Bronchial epithelial cell (primary cell): ENCODE data around the gene CD22. TPM values are rescaled to one million over a fixed set of nuclear protein-coding genes. Genes with fewer than 3 reads are reported as not detected.

Experiments used
- DNase-seq: peaks from one replicate; pipeline ENCODE4 v3.0.0-alpha.2; 2010; ENCODE audit warnings: low read depth
- FAIRE-seq: peaks from 2 replicates; lab custom pipeline; 2011; peaks lifted over from hg19 to GRCh38; lab: Jason Lieb, UNC
- H3K27me3 ChIP-seq: 2 replicates; pipeline ENCODE4 v1.5.1; 2011; ENCODE audit warnings: low read length; ENCODE audit not compliant: control insufficient read depth, insufficient read depth
- H3K36me3 ChIP-seq: 2 replicates; pipeline ENCODE4 v1.5.1; 2011; ENCODE audit warnings: low read length; ENCODE audit not compliant: control insufficient read depth, insufficient read depth
- H3K4me3 ChIP-seq: 2 replicates; pipeline ENCODE4 v1.5.1; 2011; ENCODE audit warnings: mild to moderate bottlenecking, low read depth, low read length, control low read depth
- CTCF ChIP-seq: IDR thresholded peaks from 2 replicates; pipeline ENCODE4 v1.5.1; 2011; ENCODE audit warnings: mild to moderate bottlenecking, moderate library complexity, low read length, control low read depth, inconsistent platforms; ENCODE audit not compliant: insufficient read depth, severe bottlenecking
- total RNA-seq: library from RNA; depleted of rRNA; stranded (reverse); fragments of >200 nt; gene quantifications from 2 replicates; pipeline ENCODE4 v1.2.1, GENCODE V29; 2014

Gene CD22
- total RNA-seq, 1 donor from 2014 or later, result 0.53 TPM

GRCh38 chr19:35327642-35328041 is 1.3 kb upstream of the CD22 start:
- no peak overlapping the region for H3K4me3 ChIP-seq
- H3K36me3 ChIP-seq, result no peaks in the 10 kb centered on the region
- no peaks in the 10 kb centered on the region for H3K27me3 ChIP-seq
- FAIRE-seq, result no peak
- DNase-seq, result no peak
- no peak for TF ChIP-seq CTCF

GRCh38 chr19:35329323-35329722 is 336 bp downstream of the CD22 start:
- no peaks in the 10 kb centered on the region for H3K27me3 ChIP-seq
- H3K4me3 ChIP-seq, result no peak overlapping the region
- TF ChIP-seq CTCF, result no peak
- H3K36me3 ChIP-seq, result no peaks in the 10 kb centered on the region
- no peak for DNase-seq
- FAIRE-seq, result no peak

GRCh38 chr19:35330475-35330874 is 1.5 kb downstream of the CD22 start:
- FAIRE-seq (no peak), DNase-seq (no peak)

GRCh38 chr19:35331551-35332214 is 2.7 kb downstream of the CD22 start:
- no peak for FAIRE-seq

More at GRCh38 chr19:35330475-35330874, 1.5 kb downstream of the CD22 start:
- Histone ChIP-seq H3K36me3 (no peaks in the 10 kb centered on the region), H3K27me3 (no peaks in the 10 kb centered on the region), H3K4me3 (no peak overlapping the region)
- TF ChIP-seq CTCF, result no peak

GRCh38 chr19:35332817-35333216 is 3.8 kb downstream of the CD22 start:
- TF ChIP-seq CTCF, result no peak
- no peak overlapping the region for H3K4me3 ChIP-seq
- H3K27me3 ChIP-seq, result no peaks in the 10 kb centered on the region
- no peak for FAIRE-seq
- no peak for DNase-seq
- no peaks in the 10 kb centered on the region for H3K36me3 ChIP-seq

More at GRCh38 chr19:35331551-35332214, 2.7 kb downstream of the CD22 start:
- Histone ChIP-seq H3K4me3 (no peak overlapping the region), H3K27me3 (no peaks in the 10 kb centered on the region), H3K36me3 (no peaks in the 10 kb centered on the region)
- TF ChIP-seq CTCF, result no peak
- DNase-seq, result no peak
